ENCODE measurements around the gene CDC73. TPM values are rescaled to one million over a fixed set of nuclear protein-coding genes. Genes with fewer than 3 reads are reported as not detected.

The CDC73 gene
- total RNA-seq, 2 experiments from 2014 or later: 12.9 to 50.0 TPM

DNA sequence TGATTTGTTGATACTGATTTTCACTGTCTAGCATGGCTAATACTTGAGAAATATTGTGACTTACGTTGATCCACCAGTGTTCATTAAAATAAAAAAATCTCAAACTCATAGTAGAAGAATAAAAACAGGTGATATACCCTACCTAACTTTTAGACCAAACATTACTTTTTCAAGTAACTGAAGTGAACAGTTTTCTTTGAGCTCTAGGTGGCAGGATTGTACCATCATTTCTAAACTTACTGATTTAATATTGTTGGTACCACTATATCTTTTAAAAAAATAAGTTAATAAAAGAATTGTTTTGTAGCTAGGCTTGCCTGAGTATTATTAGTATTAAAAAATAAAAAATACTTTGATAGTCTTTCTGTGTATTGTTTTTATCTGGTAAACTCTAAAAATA is 21.5 kb downstream of the CDC73 start:
- no peak overlapping the region for H3K4me3 ChIP-seq (ENCODE audit: low read depth, low read length, poor library complexity, severe bottlenecking)
- peak; percentile 24 for DNase-seq (ENCODE audit: low spot score)
- H3K79me2 ChIP-seq (ENCODE audit: insufficient read depth, low read depth, low read length): peaks cover 14% of the 10 kb centered on the region; the same call in 1 of the 2 replicates
- CTCF ChIA-PET (ENCODE audit: unreplicated experiment): no interaction called here
- H2AFZ ChIP-seq (ENCODE audit: low read length): no peak overlapping the region
- H4K20me1 ChIP-seq (ENCODE audit: insufficient read depth, low read length): no peaks in the 10 kb centered on the region
- H3K9me3 ChIP-seq (ENCODE audit: low read length): no peaks in the 10 kb centered on the region
- no peak overlapping the region for H3K4me2 ChIP-seq (ENCODE audit: low read length)
- no peaks in the 10 kb centered on the region for H3K9me2 ChIP-seq (ENCODE audit: insufficient read depth, low read length)
- H3K36me3 ChIP-seq (ENCODE audit: insufficient read depth, low read length): peaks cover 90% of the 10 kb centered on the region
- POLR2A ChIA-PET: interaction anchor here (0.6 to 1.1 kb wide), 3 partner anchors 10 to 482 kb away, joined by 3 to 4 read pairs (median 4); no protein-coding TSS in a partner anchor
- intact Hi-C loops (cut with micrococcal nuclease; ENCODE audit: unreplicated experiment): loop anchor here (10.0 kb wide), 1 partner anchor 252 kb away; no protein-coding TSS in a partner anchor
- BruUV-seq (replicated peaks): no TSS peak
- H3K4me1 ChIP-seq (ENCODE audit: insufficient read depth, low read length, poor library complexity, severe bottlenecking): no peaks in the 10 kb centered on the region
- H3K27ac ChIP-seq (ENCODE audit: low read depth, low read length, poor library complexity, severe bottlenecking): no peak overlapping the region
- TF ChIP-seq EZH2phosphoT487 (IDR thresholded peaks at IDR 0.05; ENCODE audit: borderline replicate concordance, low read depth, low read length): no peak
- TF ChIP-seq, protein P1, sequence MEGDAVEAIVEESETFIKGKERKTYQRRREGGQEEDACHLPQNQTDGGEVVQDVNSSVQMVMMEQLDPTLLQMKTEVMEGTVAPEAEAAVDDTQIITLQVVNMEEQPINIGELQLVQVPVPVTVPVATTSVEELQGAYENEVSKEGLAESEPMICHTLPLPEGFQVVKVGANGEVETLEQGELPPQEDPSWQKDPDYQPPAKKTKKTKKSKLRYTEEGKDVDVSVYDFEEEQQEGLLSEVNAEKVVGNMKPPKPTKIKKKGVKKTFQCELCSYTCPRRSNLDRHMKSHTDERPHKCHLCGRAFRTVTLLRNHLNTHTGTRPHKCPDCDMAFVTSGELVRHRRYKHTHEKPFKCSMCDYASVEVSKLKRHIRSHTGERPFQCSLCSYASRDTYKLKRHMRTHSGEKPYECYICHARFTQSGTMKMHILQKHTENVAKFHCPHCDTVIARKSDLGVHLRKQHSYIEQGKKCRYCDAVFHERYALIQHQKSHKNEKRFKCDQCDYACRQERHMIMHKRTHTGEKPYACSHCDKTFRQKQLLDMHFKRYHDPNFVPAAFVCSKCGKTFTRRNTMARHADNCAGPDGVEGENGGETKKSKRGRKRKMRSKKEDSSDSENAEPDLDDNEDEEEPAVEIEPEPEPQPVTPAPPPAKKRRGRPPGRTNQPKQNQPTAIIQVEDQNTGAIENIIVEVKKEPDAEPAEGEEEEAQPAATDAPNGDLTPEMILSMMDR (conservative IDR thresholded peaks at IDR 0.05; ENCODE audit: low read length): peak; percentile 74

DNA sequence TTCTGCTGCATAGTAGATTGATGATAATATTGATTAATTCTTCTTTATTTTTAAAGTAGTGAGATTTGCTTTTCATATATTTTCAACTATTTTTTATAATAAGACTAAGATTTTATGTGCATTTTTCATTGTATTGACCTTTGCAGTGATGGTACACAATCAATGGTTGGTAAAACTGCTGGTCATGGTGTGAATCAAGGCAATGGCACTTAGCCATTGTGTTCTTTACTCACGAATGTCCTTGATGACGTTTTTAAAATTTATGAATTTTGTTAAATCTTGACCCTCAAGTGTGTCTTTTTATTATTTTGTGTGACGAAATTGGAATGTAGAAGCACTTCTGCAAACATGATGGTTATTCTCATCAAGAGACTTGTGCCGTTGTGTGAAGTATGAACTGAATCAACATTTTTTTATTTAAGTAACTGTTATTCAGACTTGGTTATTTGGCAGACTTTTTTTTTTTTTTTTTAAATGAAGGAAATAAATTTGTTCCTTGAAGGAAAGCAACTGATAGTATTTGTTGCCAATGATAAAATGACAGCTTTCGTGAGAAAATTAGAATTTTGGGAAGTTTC is 22.6 kb downstream of the CDC73 start:
- Histone ChIP-seq H3K9me3 (ENCODE audit: low read length) (no peaks in the 10 kb centered on the region), H3K36me3 (ENCODE audit: insufficient read depth, low read length) (peaks cover 87% of the 10 kb centered on the region), H3K27ac (ENCODE audit: low read depth, low read length, poor library complexity, severe bottlenecking) (no peak overlapping the region), H4K20me1 (ENCODE audit: insufficient read depth, low read length) (no peaks in the 10 kb centered on the region), H3K79me2 (ENCODE audit: insufficient read depth, low read depth, low read length) (peaks cover 14% of the 10 kb centered on the region; the same call in 1 of the 2 replicates), H3K4me2 (ENCODE audit: low read length) (no peak overlapping the region), H3K4me3 (ENCODE audit: low read depth, low read length, poor library complexity, severe bottlenecking) (no peak overlapping the region), H3K4me1 (ENCODE audit: insufficient read depth, low read length, poor library complexity, severe bottlenecking) (no peaks in the 10 kb centered on the region), H3K9me2 (ENCODE audit: insufficient read depth, low read length) (no peaks in the 10 kb centered on the region), H2AFZ (ENCODE audit: low read length) (no peak overlapping the region)
- no peak for DNase-seq (ENCODE audit: low spot score)
- TF ChIP-seq EZH2phosphoT487 (IDR thresholded peaks at IDR 0.05; ENCODE audit: borderline replicate concordance, low read depth, low read length): no peak
- TF ChIP-seq, protein P1 (conservative IDR thresholded peaks at IDR 0.05; ENCODE audit: low read length): no peak
- intact Hi-C loops (cut with micrococcal nuclease; ENCODE audit: unreplicated experiment): loop anchor here (10.0 kb wide), 1 partner anchor 250 kb away; no protein-coding TSS in a partner anchor
- CTCF ChIA-PET (ENCODE audit: unreplicated experiment): no interaction called here
- BruUV-seq (replicated peaks): no TSS peak
- POLR2A ChIA-PET: no interaction called here

DNA sequence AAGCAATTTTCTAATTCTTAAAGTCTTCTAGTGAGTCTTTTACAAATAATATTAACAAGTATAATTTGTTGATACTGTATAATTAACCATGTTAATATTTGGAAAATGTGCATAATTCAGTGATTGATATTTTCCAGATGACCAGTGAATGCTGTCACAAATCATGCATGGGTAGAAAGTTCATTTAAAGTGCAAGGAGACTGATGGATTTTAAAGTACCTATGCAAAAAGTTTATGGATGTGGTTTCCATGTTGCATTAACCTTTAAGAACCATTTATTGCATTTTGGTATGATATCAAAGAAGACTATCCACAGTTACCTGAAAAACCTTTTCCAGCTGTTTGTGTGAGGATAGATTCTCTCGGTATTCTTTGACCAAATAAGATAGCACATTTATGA is 23.2 kb downstream of the CDC73 start:
- no peaks in the 10 kb centered on the region for H4K20me1 ChIP-seq (ENCODE audit: insufficient read depth, low read length)
- H3K4me2 ChIP-seq (ENCODE audit: low read length): no peak overlapping the region
- H3K27ac ChIP-seq (ENCODE audit: low read depth, low read length, poor library complexity, severe bottlenecking): no peak overlapping the region
- H3K4me3 ChIP-seq (ENCODE audit: low read depth, low read length, poor library complexity, severe bottlenecking): no peak overlapping the region
- POLR2A ChIA-PET: interaction anchor here (0.7 kb wide), 1 partner anchor 11 kb away, joined by 4 read pairs; no protein-coding TSS in a partner anchor
- no peaks in the 10 kb centered on the region for H3K4me1 ChIP-seq (ENCODE audit: insufficient read depth, low read length, poor library complexity, severe bottlenecking)
- no peak for TF ChIP-seq EZH2phosphoT487 (IDR thresholded peaks at IDR 0.05; ENCODE audit: borderline replicate concordance, low read depth, low read length)
- TF ChIP-seq, protein P1 (conservative IDR thresholded peaks at IDR 0.05; ENCODE audit: low read length): no peak
- no peak for DNase-seq (ENCODE audit: low spot score)
- CTCF ChIA-PET (ENCODE audit: unreplicated experiment): no interaction called here
- peaks cover 14% of the 10 kb centered on the region; the same call in 1 of the 2 replicates for H3K79me2 ChIP-seq (ENCODE audit: insufficient read depth, low read depth, low read length)
- H3K9me3 ChIP-seq (ENCODE audit: low read length): no peaks in the 10 kb centered on the region
- no peak overlapping the region for H2AFZ ChIP-seq (ENCODE audit: low read length)
- H3K36me3 ChIP-seq (ENCODE audit: insufficient read depth, low read length): peaks cover 87% of the 10 kb centered on the region
- BruUV-seq (replicated peaks): no TSS peak
- intact Hi-C loops (cut with micrococcal nuclease; ENCODE audit: unreplicated experiment): loop anchor here (10.0 kb wide), 1 partner anchor 250 kb away; no protein-coding TSS in a partner anchor
- no peaks in the 10 kb centered on the region for H3K9me2 ChIP-seq (ENCODE audit: insufficient read depth, low read length)
